ENCODE data around the gene NEU2. TPM values are rescaled to one million over a fixed set of nuclear protein-coding genes. Genes with fewer than 3 reads are reported as not detected.
A peak's percentile ranks its signal among the peaks of the same experiment; 100 is the strongest.
"Not testable (repeated sequence)": the region's sequence is repeated elsewhere in the genome, so short reads cannot be mapped to it uniquely, and the experiment has no call there.

Gene NEU2
- total and polyA plus RNA-seq, 7 donors = not detected

DNA sequence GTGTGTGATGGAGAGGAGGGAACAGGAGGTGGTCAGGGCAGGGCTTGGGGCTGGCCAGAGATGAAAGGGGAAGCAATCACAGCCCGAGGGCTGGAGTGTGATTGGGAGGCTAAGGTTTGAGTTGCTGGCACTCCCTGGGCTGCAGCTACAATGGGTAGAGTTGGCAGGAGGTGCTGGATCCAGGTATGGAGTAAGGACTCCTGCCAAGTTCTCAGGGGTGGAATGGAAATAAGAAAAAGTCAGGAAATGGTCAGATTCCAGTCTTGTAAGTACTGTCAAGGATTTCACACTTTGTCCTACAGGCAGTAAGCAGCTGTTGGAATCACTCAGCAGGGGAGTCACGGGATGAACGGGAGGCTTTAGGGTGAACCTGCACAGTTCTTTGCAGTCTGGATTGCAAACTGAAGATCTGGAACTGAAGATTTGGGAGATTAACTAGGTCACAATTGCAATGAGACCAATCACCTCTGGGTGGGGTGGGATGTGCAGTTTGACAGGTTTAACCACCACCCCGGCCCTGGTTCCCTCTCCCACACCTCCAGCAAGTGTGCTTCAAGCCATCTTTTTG lies 16.8 kb downstream of the NEU2 start:
- Histone ChIP-seq H3K9me3 (no peaks in the 10 kb centered on the region), H3K36me3 (ENCODE audit: insufficient read depth in 1 of 2, low read depth in 1 of 2) (no peaks in the 10 kb centered on the region), H3K27ac (no peak overlapping the region), H3K4me1 (no peaks in the 10 kb centered on the region), H3K4me3 (no peak overlapping the region), H3K27me3 (ENCODE audit: insufficient read depth in 3 of 3, low read length in 2 of 3) (peaks cover 0 to 2% (median 0%) of the 10 kb centered on the region in 3 donors)
- intact Hi-C loops (cut with DNase I) = loop anchor here (5.0 to 10.0 kb wide), 3 partner anchors 164 to 437 kb away; no protein-coding TSS in a partner anchor
- WGBS, 3 donors = 27 to 37% (median 27%) methylated on average over 4 of the region's 4 CpGs
- DNase-seq (no peak), ATAC-seq (no peak)
- TF ChIP-seq, protein P1, sequence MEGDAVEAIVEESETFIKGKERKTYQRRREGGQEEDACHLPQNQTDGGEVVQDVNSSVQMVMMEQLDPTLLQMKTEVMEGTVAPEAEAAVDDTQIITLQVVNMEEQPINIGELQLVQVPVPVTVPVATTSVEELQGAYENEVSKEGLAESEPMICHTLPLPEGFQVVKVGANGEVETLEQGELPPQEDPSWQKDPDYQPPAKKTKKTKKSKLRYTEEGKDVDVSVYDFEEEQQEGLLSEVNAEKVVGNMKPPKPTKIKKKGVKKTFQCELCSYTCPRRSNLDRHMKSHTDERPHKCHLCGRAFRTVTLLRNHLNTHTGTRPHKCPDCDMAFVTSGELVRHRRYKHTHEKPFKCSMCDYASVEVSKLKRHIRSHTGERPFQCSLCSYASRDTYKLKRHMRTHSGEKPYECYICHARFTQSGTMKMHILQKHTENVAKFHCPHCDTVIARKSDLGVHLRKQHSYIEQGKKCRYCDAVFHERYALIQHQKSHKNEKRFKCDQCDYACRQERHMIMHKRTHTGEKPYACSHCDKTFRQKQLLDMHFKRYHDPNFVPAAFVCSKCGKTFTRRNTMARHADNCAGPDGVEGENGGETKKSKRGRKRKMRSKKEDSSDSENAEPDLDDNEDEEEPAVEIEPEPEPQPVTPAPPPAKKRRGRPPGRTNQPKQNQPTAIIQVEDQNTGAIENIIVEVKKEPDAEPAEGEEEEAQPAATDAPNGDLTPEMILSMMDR (IDR thresholded peaks at IDR 0.05) = no peak

DNA sequence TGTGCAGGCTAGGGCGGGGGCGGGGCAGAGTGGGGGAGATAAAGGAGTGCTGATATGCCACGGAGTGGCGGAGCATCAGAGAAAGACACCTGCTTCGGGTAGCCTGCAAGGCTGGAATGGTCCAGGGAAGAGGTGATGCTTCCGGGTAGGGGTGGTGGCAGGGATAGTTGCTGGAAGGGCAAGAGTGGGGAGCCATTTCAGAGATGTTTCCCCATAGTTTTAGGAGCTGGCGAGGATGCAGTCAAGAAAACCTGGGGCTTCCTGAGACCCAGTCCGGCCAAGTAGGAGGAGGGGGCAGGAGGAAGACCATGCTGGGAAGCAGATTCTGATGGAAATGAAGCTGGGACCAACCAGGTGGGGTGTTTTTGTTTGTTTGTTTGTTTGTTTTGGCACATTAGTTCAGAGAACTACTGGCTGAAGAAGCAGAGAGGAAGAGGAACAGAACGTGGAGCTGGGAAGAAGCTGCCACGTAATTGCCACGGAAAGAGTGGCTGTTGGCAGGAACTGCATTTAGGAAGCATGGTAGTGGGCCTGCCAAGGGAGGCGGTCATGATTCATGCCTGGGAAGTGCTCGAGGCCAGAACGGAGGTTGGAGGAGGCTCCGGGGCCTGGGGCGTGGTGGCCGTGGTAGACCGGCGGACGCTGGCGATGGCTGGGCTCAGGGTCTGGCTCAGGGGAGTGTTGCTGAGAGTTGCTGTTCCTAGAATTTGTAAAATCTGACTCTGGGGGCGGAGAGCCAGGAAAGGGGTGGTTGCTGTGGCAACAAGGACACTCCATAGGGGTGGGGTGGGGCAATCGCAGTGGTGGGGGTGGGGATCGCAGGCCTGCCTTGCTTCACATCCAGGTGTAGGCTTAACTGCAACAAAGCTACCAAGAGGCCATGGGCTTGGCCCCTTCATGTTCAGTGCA lies 19.0 kb downstream of the NEU2 start:
- ATAC-seq (peak in 3 of 4 donors; percentile 61 to 73 (median 69)), DNase-seq (peak; percentile 71 to 79)
- no peak overlapping the region for H3K27ac ChIP-seq
- TF ChIP-seq, protein P1 (IDR thresholded peaks at IDR 0.05) = no peak
- no peaks in the 10 kb centered on the region for H3K36me3 ChIP-seq (ENCODE audit: insufficient read depth in 1 of 2, low read depth in 1 of 2)
- H3K4me1 ChIP-seq = no peaks in the 10 kb centered on the region
- intact Hi-C loops (cut with DNase I) = loop anchor here (5.0 to 10.0 kb wide), 2 partner anchors 199 to 447 kb away; no protein-coding TSS in a partner anchor
- no peaks in the 10 kb centered on the region for H3K9me3 ChIP-seq
- H3K27me3 ChIP-seq (ENCODE audit: insufficient read depth in 3 of 3, low read length in 2 of 3) = peaks cover 0 to 2% (median 0%) of the 10 kb centered on the region in 3 donors
- WGBS, 3 donors = 47 to 50% (median 49%) methylated on average over 24 of the region's 24 CpGs
- no peak overlapping the region for H3K4me3 ChIP-seq

DNA sequence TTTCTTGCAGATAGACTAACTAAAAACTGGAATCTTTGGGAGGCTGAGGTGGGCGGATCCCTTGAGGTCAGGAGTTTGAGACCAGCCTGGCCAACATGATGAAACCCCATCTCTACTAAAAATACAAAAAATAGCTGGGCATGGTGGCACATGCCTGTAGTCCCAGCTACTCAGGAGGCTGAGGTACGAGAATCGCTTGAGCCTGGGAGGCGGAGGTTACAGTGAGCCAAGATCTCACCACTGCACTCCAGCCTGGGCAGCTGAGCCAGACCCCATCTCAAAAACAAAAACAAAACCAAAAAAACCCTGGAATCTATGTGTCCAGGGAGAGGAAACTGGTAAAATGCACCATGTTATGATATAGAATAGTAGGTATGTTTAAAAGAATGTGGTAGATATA lies 20.0 kb downstream of the NEU2 start:
- H3K27ac ChIP-seq; ATAC-seq; H3K4me1 ChIP-seq; H3K27me3 ChIP-seq (ENCODE audit: insufficient read depth in 3 of 3, low read length in 2 of 3); H3K9me3 ChIP-seq; H3K36me3 ChIP-seq (ENCODE audit: insufficient read depth in 1 of 2, low read depth in 1 of 2); DNase-seq; H3K4me3 ChIP-seq: not testable (repeated sequence)
- WGBS, 3 donors = 98 to 99% (median 99%) methylated on average over 4 of the region's 4 CpGs
- intact Hi-C loops (cut with DNase I) = loop anchor here (5.0 to 10.0 kb wide), 2 partner anchors 200 to 448 kb away; no protein-coding TSS in a partner anchor

DNA sequence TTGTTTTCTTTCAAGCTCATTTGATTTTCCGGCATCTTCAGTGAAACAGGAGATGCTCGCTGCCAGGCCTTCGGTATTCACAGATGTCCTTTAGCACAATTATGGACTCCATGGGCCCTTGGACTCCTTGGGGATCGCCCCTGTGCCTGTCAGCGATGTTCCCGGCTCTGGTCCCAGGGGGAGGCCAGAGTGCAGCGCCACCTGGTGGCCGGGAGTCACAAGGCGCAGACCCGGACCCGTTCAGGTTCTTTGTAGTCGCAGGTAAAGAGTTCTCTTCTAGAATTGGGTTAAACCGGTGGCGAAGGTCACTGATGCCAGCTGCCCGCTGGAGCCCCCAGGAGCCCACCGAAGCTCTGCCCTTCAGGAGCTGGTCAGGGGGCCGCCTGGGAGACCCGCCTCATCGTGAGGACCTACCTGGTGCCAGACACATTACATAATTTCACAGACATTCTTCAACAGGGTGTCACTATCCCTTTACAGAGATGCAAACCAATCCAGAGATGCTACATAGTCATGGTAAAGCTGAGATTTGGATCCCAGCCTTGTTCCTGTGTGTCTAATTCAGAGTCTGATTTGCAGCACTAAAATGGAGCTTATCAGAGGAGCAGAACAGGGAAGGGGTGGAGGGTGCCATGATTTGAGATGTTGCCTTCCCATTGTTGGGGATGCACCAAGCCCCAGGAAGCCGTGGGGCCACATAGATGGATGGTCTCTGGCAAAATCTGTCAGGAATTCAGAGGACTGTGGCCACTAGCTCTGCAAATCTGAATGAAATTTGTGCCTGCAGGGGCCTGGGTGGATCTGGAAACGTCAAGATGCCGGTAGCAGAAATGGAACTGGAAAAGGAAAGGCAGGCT lies 21.7 kb downstream of the NEU2 start:
- Histone ChIP-seq H3K27me3 (ENCODE audit: insufficient read depth in 3 of 3, low read length in 2 of 3) (no peaks in the 10 kb centered on the region), H3K4me1 (no peaks in the 10 kb centered on the region), H3K36me3 (ENCODE audit: insufficient read depth in 1 of 2, low read depth in 1 of 2) (no peaks in the 10 kb centered on the region), H3K9me3 (no peaks in the 10 kb centered on the region), H3K27ac (no peak overlapping the region), H3K4me3 (no peak overlapping the region)
- ATAC-seq (peak; percentile 69 to 80 (median 74)), DNase-seq (peak; percentile 62 to 79)
- TF ChIP-seq, protein P1 (IDR thresholded peaks at IDR 0.05) = peak; percentile 85
- WGBS, 3 donors = 27 to 29% (median 29%) methylated on average over 22 of the region's 22 CpGs
- intact Hi-C loops (cut with DNase I) = loop anchor here (5.0 to 10.0 kb wide), 2 partner anchors 202 to 449 kb away; no protein-coding TSS in a partner anchor
